Stimulated activated CD8-positive, alpha-beta memory T cell treated with anti-CD3 and anti-CD28 coated beads, Interleukin-12 subunit alpha, Interleukin-12 subunit beta, amount 100 ng/mL, for 1 hour (primary cell): Measurements from ENCODE around the gene TPP2.

Source experiments
- DNase-seq: peaks from one replicate; pipeline ENCODE4 v3.0.0-alpha.2; 2020; ENCODE audit warnings: low read depth

TPP2 gene

GRCh38 chr13:102693776-102694175 lies 97.0 kb downstream of the TPP2 start:
- DNase-seq: no peak

DNA sequence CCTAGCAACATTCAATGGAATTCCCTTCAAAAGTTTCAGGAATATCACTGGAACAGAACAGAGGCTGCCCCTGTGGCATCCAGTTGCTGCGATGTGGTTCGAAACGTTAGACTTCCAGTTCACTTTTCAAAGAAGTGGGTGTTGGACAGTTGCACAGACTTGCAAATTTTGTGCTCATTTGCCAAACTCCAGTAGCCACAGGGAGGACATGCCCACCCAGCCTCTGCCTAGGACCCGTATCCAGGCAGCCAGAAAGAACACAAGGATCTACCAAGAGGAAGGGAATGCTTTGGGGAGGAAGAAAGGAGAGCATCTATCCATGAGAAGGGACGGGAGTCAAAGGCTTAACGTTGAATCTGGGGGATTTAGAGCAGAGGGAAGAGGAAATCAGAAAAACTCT lies 98.2 kb downstream of the TPP2 start, which contains the start of gene METTL21C:
METTL21C (minus strand) TSS at position 108 of the 400 bp plus-strand sequence. CDS start 546 bp downstream, outside the sequence.
- no peak for DNase-seq

- DNase-seq: no peak
Measured at GRCh38 chr13:102696465-102696864, 99.7 kb downstream of the TPP2 start.

DNA sequence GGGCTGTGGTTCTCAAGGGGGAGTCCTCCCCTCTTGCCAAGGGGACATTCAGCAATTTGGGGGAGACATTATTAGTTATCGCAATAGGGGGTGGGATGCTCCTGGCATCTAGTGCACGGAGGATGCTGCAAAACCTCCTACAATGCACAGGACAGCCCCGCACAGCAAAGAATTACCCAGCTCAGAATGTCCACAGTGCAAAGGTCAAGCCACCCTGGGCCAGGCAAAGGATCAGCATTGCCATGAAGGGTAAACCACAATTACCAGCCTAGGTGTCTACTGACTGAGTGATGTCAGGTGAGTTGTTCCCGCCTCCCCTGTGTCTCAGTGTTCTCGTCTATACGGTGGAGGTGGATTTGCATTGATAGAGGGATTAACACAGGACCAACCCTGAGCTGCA lies 100.5 kb downstream of the TPP2 start:
- DNase-seq: no peak

GRCh38 chr13:102697929-102698648 lies 101.3 kb downstream of the TPP2 start:
- DNase-seq: no peak

DNA sequence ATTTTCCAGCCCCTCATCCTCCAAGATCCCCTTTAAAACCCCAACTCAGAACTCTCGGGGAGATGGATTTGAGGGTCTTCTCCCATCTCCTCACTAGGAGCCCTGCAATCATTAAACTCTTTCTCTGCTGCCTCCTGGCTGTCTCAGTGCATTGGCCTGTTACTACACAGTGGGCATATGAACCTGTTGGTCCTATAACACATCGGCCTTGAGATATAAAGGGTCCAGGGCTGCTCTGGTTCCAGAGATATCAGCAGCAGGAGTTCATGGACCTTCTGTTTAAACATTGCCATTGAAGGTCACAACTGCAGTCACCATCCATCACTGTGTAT lies 101.8 kb downstream of the TPP2 start:
- no peak for DNase-seq

GRCh38 chr13:102699504-102699903 lies 102.7 kb downstream of the TPP2 start:
- no peak for DNase-seq

DNA sequence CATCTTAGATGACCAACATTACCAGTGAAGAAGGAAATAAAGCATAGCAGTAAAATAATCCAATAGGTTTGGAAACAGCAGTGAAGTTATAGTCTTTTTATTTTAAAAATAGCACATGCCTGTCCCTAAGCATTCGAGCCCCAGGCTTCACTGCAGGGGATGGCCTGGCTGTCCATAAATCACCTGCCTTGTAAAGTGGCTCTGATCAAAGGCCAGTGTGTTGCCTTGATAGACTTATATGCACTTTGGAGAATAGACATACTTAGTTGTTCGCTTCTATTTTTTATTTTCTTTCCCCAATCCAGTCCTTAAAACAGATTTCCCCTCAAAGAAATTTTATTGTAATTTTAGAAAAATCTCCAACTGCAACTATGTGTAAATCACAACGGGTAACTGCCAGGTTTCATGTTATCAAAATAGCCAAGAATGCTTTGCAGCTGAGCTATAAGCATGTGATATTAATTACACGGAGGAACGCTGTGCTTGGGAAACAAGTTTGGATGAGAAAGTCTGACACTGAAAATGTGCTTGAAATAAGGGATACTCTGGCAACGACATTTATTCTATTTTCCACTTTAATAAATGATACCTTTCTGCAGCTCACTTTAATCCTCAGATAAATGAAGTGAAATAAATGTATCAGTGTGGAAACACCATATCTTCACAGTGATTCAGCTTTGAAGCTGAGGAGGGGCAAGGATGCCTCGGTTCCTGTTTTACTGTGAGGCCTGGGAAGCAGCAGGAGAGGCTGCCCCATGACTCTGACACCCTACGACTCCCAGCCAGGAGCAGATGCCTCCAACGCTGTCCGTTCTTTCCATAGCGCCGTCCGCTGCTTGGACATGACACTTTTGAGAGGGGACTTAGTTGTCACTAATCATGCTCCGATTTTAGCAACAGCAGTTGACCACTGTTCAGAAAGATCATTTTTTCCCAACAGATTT lies 103.6 kb downstream of the TPP2 start:
- no peak for DNase-seq

GRCh38 chr13:102701331-102701730 lies 104.5 kb downstream of the TPP2 start:
- DNase-seq: no peak

DNA sequence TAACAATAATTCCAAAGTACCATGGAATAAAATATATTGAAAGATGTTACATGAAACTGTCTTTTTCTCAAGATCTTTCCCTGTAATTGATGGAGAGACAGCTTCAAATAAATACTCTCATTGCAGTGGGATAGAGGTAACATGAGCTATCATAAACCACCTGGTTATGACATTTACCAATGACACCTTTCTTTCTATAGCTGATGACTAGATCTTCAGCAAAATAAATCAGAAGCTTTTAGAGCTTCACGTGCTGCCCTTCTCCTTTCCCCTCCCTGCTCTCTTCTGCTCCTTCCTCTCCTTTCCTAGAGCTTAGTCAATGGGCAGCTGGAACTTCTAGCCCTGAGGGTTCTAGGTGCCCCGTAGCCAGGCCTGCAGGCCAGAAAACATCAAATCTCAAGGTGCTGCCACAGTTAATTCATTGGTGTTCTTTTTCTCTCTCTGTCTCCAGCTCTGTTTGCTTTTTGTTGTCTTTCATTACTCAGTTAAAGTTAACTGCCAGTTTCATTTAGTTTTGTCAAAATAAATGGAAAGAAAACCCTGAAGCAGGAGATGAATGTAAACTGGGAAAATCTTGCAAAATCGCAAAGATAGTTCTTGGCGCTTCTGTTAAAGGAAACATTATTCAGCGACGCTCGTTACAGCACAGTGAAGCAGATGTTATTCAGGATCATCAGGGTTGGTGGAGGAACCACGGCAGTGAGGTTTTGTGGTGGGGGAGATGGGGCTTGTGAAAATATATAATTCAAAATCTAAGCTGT lies 106.4 kb downstream of the TPP2 start:
- no peak for DNase-seq

GRCh38 chr13:102703726-102704035 lies 106.9 kb downstream of the TPP2 start:
- DNase-seq: no peak

DNA sequence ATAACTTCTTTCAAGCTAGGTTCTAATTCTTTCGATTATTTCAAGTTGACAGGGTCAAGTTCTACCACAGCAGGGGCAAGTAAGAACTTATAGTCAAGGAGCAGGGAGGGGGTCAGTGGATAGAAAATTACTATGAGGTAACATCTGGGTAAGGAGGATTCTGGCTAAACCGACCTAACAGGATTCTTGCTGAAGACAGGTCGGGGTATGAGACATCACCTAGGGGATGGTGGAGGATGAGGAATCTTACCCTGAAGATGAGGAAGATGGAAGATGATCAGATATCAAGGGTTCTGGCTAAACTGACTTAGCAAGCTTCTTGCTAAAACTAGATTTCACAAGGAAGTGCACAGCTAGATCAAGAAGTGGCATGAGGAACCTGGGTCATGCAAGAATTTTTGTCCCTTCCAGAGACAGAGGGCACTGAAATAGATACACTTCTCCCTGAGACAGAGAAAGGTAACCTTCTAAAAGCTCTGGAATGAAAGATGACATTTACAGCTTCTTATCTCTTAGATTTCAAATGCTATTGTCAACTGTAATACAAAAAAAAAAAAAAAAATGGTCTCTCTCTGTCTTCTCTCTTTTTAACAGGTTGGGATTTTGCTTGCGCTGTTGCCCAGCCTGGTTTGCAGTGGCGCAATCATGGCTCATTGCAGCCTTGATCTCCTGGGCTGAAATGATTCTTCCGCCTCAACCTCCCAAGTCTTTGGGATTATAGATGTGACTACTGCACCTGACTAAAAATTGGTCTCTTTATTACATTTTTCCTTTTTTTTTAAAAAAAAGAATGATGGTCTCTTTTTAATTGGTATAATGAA lies 107.7 kb downstream of the TPP2 start:
- DNase-seq: no peak

GRCh38 chr13:102707467-102707866 lies 110.7 kb downstream of the TPP2 start:
- no peak for DNase-seq

- no peak for DNase-seq
Measured at GRCh38 chr13:102708211-102708610, 111.4 kb downstream of the TPP2 start.

GRCh38 chr13:102708991-102709390 lies 112.2 kb downstream of the TPP2 start:
- DNase-seq: no peak

DNA sequence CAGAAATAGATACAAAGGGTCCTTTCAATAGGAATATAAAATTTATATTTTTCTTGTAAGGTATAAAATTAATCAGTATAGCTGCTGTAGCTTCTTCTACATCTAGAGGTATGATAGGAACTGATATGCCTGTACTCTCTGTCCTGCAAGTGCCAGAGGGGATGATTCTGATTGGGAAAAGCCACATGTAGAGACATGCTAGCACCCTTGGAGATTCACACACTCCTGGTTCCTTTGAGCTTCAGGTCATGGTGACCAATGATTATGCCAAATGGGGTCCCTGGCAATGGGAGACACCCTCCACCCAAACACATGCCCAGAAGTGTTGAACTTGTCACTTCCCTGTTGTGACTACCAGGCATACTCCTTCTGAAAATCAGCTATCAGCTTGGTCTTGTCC lies 112.8 kb downstream of the TPP2 start:
- DNase-seq: no peak

- no peak for DNase-seq
Measured at GRCh38 chr13:102710261-102710679, 113.5 kb downstream of the TPP2 start.

- DNase-seq: no peak
Measured at GRCh38 chr13:102715447-102715846, 118.7 kb downstream of the TPP2 start.

- no peak for DNase-seq
Measured at GRCh38 chr13:102718746-102719145, 122.0 kb downstream of the TPP2 start.

DNA sequence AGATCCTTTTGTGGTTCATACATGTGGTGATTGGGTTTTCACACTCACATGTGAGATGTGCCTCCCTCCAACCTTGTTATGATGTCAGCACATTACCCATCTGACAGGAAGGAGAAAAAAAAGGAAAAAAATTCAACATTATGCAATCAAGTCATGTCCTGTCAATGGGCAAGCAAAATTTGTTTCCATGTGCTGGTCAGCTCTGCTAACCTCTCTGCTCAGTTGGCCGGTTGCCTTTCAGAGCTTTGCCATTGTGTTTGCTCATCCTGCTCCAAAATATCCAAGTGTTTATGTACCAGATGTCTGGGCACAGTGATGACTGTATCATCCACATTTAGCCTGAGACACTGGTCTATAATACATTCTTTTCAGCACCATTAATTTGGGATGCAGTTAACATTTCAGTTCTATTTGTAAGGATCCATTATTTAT lies 125.0 kb downstream of the TPP2 start:
- no peak for DNase-seq

DNA sequence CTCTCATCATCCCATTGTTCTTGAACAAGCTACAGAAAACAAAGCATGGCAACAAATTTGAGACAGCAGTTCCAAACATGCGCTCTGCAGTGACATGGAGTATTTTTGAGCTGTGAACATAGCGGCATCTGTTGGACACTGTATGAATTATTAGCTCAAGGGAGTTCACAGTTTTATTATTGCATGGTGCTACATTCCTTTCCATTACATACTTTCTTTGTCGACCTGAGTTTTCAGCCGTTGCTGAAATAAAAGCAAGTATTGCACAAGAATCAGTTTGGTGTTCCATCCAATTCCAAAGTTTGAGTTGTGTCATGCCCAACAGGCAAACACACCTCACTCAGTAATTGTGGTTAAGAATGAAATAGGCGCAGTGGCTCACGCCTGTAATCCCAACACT lies 128.1 kb downstream of the TPP2 start:
- DNase-seq: no peak

- DNase-seq: no peak
Measured at GRCh38 chr13:102726430-102726829, 129.6 kb downstream of the TPP2 start.
